NB4 (cell line): ENCODE data around the gene ZNF621.
A peak's percentile ranks its signal among the peaks of the same experiment; 100 is the strongest.

ENCODE experiments used
- DNase-seq: peaks from one replicate; pipeline ENCODE4 v3.0.0; 2010; ENCODE audit warnings: low read depth
- H3K4me3 ChIP-seq: one replicate; pipeline ENCODE4 v1.5.1; 2011; ENCODE audit warnings: mild to moderate bottlenecking, low read depth, low read length, moderate library complexity
- MYC ChIP-seq: IDR thresholded peaks from 2 replicates; pipeline ENCODE4 v1.6.1; 2011; ENCODE audit warnings: low read depth, low read length
- POLR2A ChIP-seq: IDR thresholded peaks from 2 replicates; pipeline ENCODE4 v1.6.1; 2011; ENCODE audit warnings: mild to moderate bottlenecking; ENCODE audit not compliant: insufficient read length; ENCODE audit errors: extremely low read depth
- TF ChIP-seq, protein P1 (sequence below): IDR thresholded peaks from one replicate; pipeline ENCODE4 v1.5.1; 2012; ENCODE audit warnings: low read depth, low read length
- TF ChIP-seq, protein P2 (sequence below): IDR thresholded peaks from 2 replicates; pipeline ENCODE4 v1.6.1; 2011; ENCODE audit warnings: low read depth, low read length

The ZNF621 gene

GRCh38 chr3:40583691-40584090 is 58.9 kb downstream of the ZNF621 start:
- DNase-seq, result no peak
- TF ChIP-seq, protein P1, sequence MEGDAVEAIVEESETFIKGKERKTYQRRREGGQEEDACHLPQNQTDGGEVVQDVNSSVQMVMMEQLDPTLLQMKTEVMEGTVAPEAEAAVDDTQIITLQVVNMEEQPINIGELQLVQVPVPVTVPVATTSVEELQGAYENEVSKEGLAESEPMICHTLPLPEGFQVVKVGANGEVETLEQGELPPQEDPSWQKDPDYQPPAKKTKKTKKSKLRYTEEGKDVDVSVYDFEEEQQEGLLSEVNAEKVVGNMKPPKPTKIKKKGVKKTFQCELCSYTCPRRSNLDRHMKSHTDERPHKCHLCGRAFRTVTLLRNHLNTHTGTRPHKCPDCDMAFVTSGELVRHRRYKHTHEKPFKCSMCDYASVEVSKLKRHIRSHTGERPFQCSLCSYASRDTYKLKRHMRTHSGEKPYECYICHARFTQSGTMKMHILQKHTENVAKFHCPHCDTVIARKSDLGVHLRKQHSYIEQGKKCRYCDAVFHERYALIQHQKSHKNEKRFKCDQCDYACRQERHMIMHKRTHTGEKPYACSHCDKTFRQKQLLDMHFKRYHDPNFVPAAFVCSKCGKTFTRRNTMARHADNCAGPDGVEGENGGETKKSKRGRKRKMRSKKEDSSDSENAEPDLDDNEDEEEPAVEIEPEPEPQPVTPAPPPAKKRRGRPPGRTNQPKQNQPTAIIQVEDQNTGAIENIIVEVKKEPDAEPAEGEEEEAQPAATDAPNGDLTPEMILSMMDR, result no peak
- TF ChIP-seq POLR2A (no peak), MYC (no peak)
- TF ChIP-seq, protein P2, sequence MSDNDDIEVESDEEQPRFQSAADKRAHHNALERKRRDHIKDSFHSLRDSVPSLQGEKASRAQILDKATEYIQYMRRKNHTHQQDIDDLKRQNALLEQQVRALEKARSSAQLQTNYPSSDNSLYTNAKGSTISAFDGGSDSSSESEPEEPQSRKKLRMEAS, result no peak
- no peak overlapping the region for H3K4me3 ChIP-seq

- DNase-seq, result peak; percentile 74
- no peak for TF ChIP-seq MYC
- TF ChIP-seq, protein P2, result no peak
- TF ChIP-seq, protein P1, result peak; percentile 85
- no peak for TF ChIP-seq POLR2A
- H3K4me3 ChIP-seq, result no peak overlapping the region
Observed at GRCh38 chr3:40584625-40585189, 59.9 kb downstream of the ZNF621 start.

DNA sequence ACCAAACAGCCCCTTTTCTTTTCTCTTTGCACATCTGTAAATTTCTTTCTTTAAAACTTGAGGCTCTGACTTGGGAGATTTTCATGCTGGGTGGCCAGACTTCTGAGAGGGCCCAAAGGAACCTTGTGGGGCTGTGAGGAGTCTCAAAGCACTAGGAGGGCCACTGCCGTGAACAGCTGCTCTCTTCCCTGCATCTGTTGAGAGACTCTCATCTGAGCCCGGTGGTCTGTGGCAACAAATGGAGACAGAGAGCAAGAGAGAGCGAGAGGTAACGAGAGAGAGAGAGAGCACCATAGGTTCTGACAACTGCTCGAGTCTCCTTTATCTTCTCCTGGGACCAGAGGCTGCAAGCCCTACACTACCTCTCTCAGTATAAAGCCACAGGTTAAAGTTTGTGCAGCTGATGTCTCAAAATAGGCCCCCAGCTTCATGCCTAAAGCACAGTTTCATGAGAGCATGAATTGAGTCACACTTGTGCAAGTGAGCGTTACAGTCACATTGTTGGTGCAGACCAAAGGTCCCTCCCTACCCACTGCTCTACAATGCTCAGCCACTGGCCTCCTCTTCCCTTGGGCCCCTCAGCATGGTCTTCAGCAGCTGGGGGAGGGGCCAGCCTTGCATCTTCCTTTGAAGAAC is 60.7 kb downstream of the ZNF621 start:
- DNase-seq, result no peak
- TF ChIP-seq, protein P2, result no peak
- TF ChIP-seq MYC, result no peak
- TF ChIP-seq, protein P1, result no peak
- TF ChIP-seq POLR2A, result no peak
- no peak overlapping the region for H3K4me3 ChIP-seq

GRCh38 chr3:40586901-40587300 is 62.1 kb downstream of the ZNF621 start:
- no peak for DNase-seq
- no peak overlapping the region for H3K4me3 ChIP-seq
- TF ChIP-seq, protein P2, result no peak
- TF ChIP-seq, protein P1, result no peak
- TF ChIP-seq POLR2A (no peak), MYC (no peak)

- TF ChIP-seq, protein P2, result no peak
- TF ChIP-seq, protein P1, result no peak
- TF ChIP-seq POLR2A (no peak), MYC (no peak)
- H3K4me3 ChIP-seq, result no peak overlapping the region
- no peak for DNase-seq
Observed at GRCh38 chr3:40588406-40588805, 63.6 kb downstream of the ZNF621 start.
